IMR-90 (cell line): Measurements from ENCODE around the gene B9D1. TPM values are rescaled to one million over a fixed set of nuclear protein-coding genes. Genes with fewer than 3 reads are reported as not detected.

Experiments used
- ATAC-seq: fragments of 200-7000 bp; cut with Tn5 transposase; 2 replicates; pipeline ENCODE4 v1.9.1; 2020; ENCODE audit warnings: low read depth, mild to moderate bottlenecking, moderate library complexity
- BruUV-seq: library from RNA; stranded (reverse); fragments of 400-500 nt; replicated peaks from 2 replicates; lab custom pipeline; 2021; lab: Mats Ljungman, UMichigan
- CTCF ChIA-PET: fragments of 300-600 bp; formaldehyde crosslinking; extraction: SDS; loops from one replicate; lab custom pipeline; 2021; ENCODE audit warnings: antibody characterized with exemption; lab: Yijun Ruan, JAX
- POLR2A ChIA-PET: fragments of 300-600 bp; sonication (Branson Sonifier 250); formaldehyde crosslinking; loops from one replicate; lab custom pipeline; 2022; ENCODE audit warnings: antibody characterized with exemption; ENCODE audit not compliant: unreplicated experiment; lab: Charles Lee
- DNase-seq: peaks from one replicate; pipeline ENCODE4 v3.0.0; 2013
- H2AFZ ChIP-seq: replicated peaks from 2 replicates; pipeline ENCODE3; 2013; ENCODE audit warnings: low read length, mild to moderate bottlenecking; ENCODE audit not compliant: poor library complexity
- H2AK5ac ChIP-seq: 2 replicates; pipeline ENCODE4 v1.6.1; 2013; ENCODE audit warnings: low read depth, low read length, inconsistent platforms
- H2AK9ac ChIP-seq: replicated peaks from 2 replicates; pipeline ENCODE3; 2013; ENCODE audit warnings: mild to moderate bottlenecking, low read depth, low read length, moderate library complexity; ENCODE audit not compliant: poor library complexity
- H2BK120ac ChIP-seq: 2 replicates; pipeline ENCODE4 v1.6.1; 2013; ENCODE audit warnings: low read depth, low read length, inconsistent platforms
- H2BK15ac ChIP-seq: 3 replicates; pipeline ENCODE4 v1.6.1; 2013; ENCODE audit warnings: low read depth, low read length, inconsistent platforms
- H2BK20ac ChIP-seq: 2 replicates; pipeline ENCODE4 v1.6.1; 2013; ENCODE audit warnings: low read depth, mild to moderate bottlenecking, inconsistent platforms, low read length, moderate library complexity
- H2BK5ac ChIP-seq: 2 replicates; pipeline ENCODE4 v1.6.1; 2013; ENCODE audit warnings: mild to moderate bottlenecking, low read depth, low read length, inconsistent platforms; ENCODE audit not compliant: poor library complexity, severe bottlenecking
- H3K14ac ChIP-seq: replicated peaks from 2 replicates; pipeline ENCODE4 v1.6.1; 2013; ENCODE audit warnings: low read depth, low read length, inconsistent platforms
- H3K18ac ChIP-seq: 2 replicates; pipeline ENCODE4 v1.6.1; 2013; ENCODE audit warnings: low read depth, low read length, control low read depth
- H3K23ac ChIP-seq: 2 replicates; pipeline ENCODE4 v1.6.1; 2013; ENCODE audit warnings: low read depth, low read length, inconsistent platforms
- H3K27ac ChIP-seq: 2 replicates; pipeline ENCODE4 v1.5.1; 2013; ENCODE audit warnings: mild to moderate bottlenecking, control low read depth, low read length; ENCODE audit not compliant: insufficient read depth
- H3K27me3 ChIP-seq: 2 replicates; pipeline ENCODE4 v1.6.1; 2013; ENCODE audit warnings: low read length; ENCODE audit not compliant: control insufficient read depth, insufficient read depth
- H3K36me3 ChIP-seq: 2 replicates; pipeline ENCODE4 v1.6.1; 2013; ENCODE audit warnings: low read length, mixed read lengths; ENCODE audit not compliant: control insufficient read depth, insufficient read depth
- H3K4ac ChIP-seq: 2 replicates; pipeline ENCODE4 v1.6.1; 2013; ENCODE audit warnings: low read depth, low read length, inconsistent platforms
- H3K4me1 ChIP-seq: 2 replicates; pipeline ENCODE4 v1.6.1; 2013; ENCODE audit warnings: low read length, mixed read lengths; ENCODE audit not compliant: control insufficient read depth, insufficient read depth
- H3K4me2 ChIP-seq: 2 replicates; pipeline ENCODE4 v1.6.1; 2013; ENCODE audit warnings: low read depth, mild to moderate bottlenecking, control low read depth, low read length, moderate library complexity
- H3K4me3 ChIP-seq: 2 replicates; pipeline ENCODE4 v1.5.1; 2013; ENCODE audit warnings: low read depth, mild to moderate bottlenecking, control low read depth, low read length, moderate library complexity; ENCODE audit not compliant: insufficient read depth
- H3K56ac ChIP-seq: 2 replicates; pipeline ENCODE4 v1.6.1; 2013; ENCODE audit warnings: low read length, inconsistent platforms; ENCODE audit not compliant: insufficient read depth; ENCODE audit errors: extremely low read depth
- H3K79me1 ChIP-seq, 2 experiments: 2 replicates each; pipeline ENCODE4 v1.6.1; 2013; ENCODE audit warnings: low read length in 2 of 2, inconsistent platforms in 1 of 2, low read depth in 1 of 2
- H3K9ac ChIP-seq: 2 replicates; pipeline ENCODE4 v1.6.1; 2013; ENCODE audit warnings: low read depth, low read length, control low read depth
- H3K9me1 ChIP-seq: 2 replicates; pipeline ENCODE4 v1.6.1; 2013; ENCODE audit warnings: low read length, inconsistent platforms; ENCODE audit not compliant: insufficient read depth
- H3K9me3 ChIP-seq: 2 replicates; pipeline ENCODE4 v1.6.1; 2013; ENCODE audit warnings: low read length; ENCODE audit not compliant: control insufficient read depth, insufficient read depth
- H4K20me1 ChIP-seq: 2 replicates; pipeline ENCODE4 v1.6.1; 2013; ENCODE audit warnings: low read length, inconsistent platforms; ENCODE audit not compliant: insufficient read depth
- H4K5ac ChIP-seq: 2 replicates; pipeline ENCODE4 v1.6.1; 2013; ENCODE audit warnings: mild to moderate bottlenecking, low read depth, low read length, control low read depth
- H4K8ac ChIP-seq, 2 experiments: 2 replicates each; pipeline ENCODE4 v1.6.1; 2013; ENCODE audit warnings: low read depth in 2 of 2, low read length in 2 of 2, control low read depth in 1 of 2, inconsistent platforms in 1 of 2
- H4K91ac ChIP-seq: 2 replicates; pipeline ENCODE4 v1.6.1; 2013; ENCODE audit warnings: low read depth, low read length, inconsistent platforms; ENCODE audit not compliant: insufficient read depth
- BHLHE40 ChIP-seq: fragments of 150-350 bp; IDR thresholded peaks from 2 replicates; pipeline ENCODE4 v1.6.1; 2016; ENCODE audit warnings: mild to moderate bottlenecking, low read depth, low read length
- CEBPB ChIP-seq: IDR thresholded peaks from 2 replicates; pipeline ENCODE4 v1.6.1; 2012; ENCODE audit warnings: low read depth, low read length, improper control_type of control experiment
- CHD1 ChIP-seq: IDR thresholded peaks from 2 replicates; pipeline ENCODE4 v1.6.1; 2012; ENCODE audit warnings: low read depth, low read length, improper control_type of control experiment
- CTCF ChIP-seq: conservative IDR thresholded peaks from 2 replicates; pipeline ENCODE4 v1.5.1; 2012; ENCODE audit warnings: mild to moderate bottlenecking, low read depth, low read length, improper control_type of control experiment
- FOS ChIP-seq: fragments of 150-350 bp; IDR thresholded peaks from 2 replicates; pipeline ENCODE4 v1.6.1; 2016; ENCODE audit warnings: low read depth, low read length
- MAFK ChIP-seq: IDR thresholded peaks from 2 replicates; pipeline ENCODE4 v1.6.1; 2012; ENCODE audit warnings: low read depth, low read length, improper control_type of control experiment
- MXI1 ChIP-seq: IDR thresholded peaks from 2 replicates; pipeline ENCODE4 v1.6.1; 2012; ENCODE audit warnings: low read depth, mild to moderate bottlenecking, low read length, moderate library complexity, borderline replicate concordance
- NFE2L2 ChIP-seq: fragments of 150-350 bp; IDR thresholded peaks from 2 replicates; pipeline ENCODE4 v1.6.1; 2016; ENCODE audit warnings: low read depth, mild to moderate bottlenecking, low read length
- POLR2A ChIP-seq: IDR thresholded peaks from 2 replicates; pipeline ENCODE4 v1.6.1; 2012; ENCODE audit warnings: mild to moderate bottlenecking, low read depth, low read length
- RAD21 ChIP-seq: IDR thresholded peaks from 2 replicates; pipeline ENCODE4 v1.6.1; 2012; ENCODE audit warnings: low read length, improper control_type of control experiment
- RCOR1 ChIP-seq: IDR thresholded peaks from 2 replicates; pipeline ENCODE4 v1.6.1; 2012; ENCODE audit warnings: mild to moderate bottlenecking, low read length, improper control_type of control experiment; ENCODE audit not compliant: insufficient replicate concordance
- RFX5 ChIP-seq: IDR thresholded peaks from 2 replicates; pipeline ENCODE4 v1.8.0; 2012; ENCODE audit warnings: low read depth, mild to moderate bottlenecking, low read length, moderate library complexity
- WGBS, 2 experiments: methylation state at CpG; one replicate each; pipeline versions ENCODE4 v1.1.5 to v1.1.7; 2013; ENCODE audit warnings: missing lambda C conversion rate in 2 of 2; ENCODE audit not compliant: insufficient read length in 1 of 2; ENCODE audit errors: extremely low coverage in 2 of 2; 5-methylcytosine and 5-hydroxymethylcytosine counted together
- dilution Hi-C: fragments of 300-500 bp; cut with HindIII; formaldehyde crosslinking; loops from one replicate; pipeline ENCODE4 v1.14.3; 2018; ENCODE audit warnings: low sequenced_read_pairs; ENCODE audit not compliant: unreplicated experiment
- in situ Hi-C: fragments of 300-500 bp; cut with MboI; formaldehyde crosslinking; loops from 3 replicates; pipeline ENCODE4 v1.14.3; 2019; ENCODE audit warnings: low sequenced_read_pairs, inconsistent platforms, mixed read lengths
- intact Hi-C: fragments of 100-400 bp; cut with micrococcal nuclease; formaldehyde crosslinking; loops from 2 replicates; pipeline ENCODE4 v1.10.0; 2022
- polyA plus RNA-seq, 3 experiments: library from polyadenylated mRNA; depleted of rRNA; stranded (reverse); fragments of >200 nt; gene quantifications; 2 replicates each; pipeline ENCODE4 v1.2.3, GENCODE V29; 2012; ENCODE audit warnings: low replicate concordance in 1 of 3
- total RNA-seq: library from RNA; depleted of rRNA; stranded (reverse); fragments of >200 nt; gene quantifications from 2 replicates; pipeline ENCODE4 v1.2.3, GENCODE V29; 2012
- TF ChIP-seq, protein P1 (sequence below): fragments of 150-350 bp; IDR thresholded peaks from 2 replicates; pipeline ENCODE4 v1.6.1; 2017; ENCODE audit warnings: mild to moderate bottlenecking, antibody characterized with exemption, low read length, low read depth
- TF ChIP-seq, protein P2 (sequence below): fragments of 150-350 bp; IDR thresholded peaks from 2 replicates; pipeline ENCODE4 v1.6.1; 2016; ENCODE audit warnings: low read depth, mild to moderate bottlenecking, low read length, moderate library complexity, borderline replicate concordance

B9D1 gene
- total and polyA plus RNA-seq, 2 of the 4 experiments (the other 2 are of a cell fraction), result 42.5 to 43.8 TPM

GRCh38 chr17:19327031-19327783, 35.3 kb downstream of the B9D1 start:
- peak overlapping the region; percentile 70 for H2BK120ac ChIP-seq
- H3K14ac ChIP-seq, result peak overlapping the region; percentile 18
- H3K18ac ChIP-seq, result peak overlapping the region; percentile 14; the same call in 1 of the 2 replicates
- no peaks in the 10 kb centered on the region for H3K27me3 ChIP-seq
- no CpG with 5 or more reads among the region's 14 CpGs for WGBS, 2 experiments
- dilution Hi-C loops (no loop called here), intact Hi-C loops (no loop called here), in situ Hi-C loops (no loop called here)
- H3K23ac ChIP-seq, result peak overlapping the region; percentile 20; the same call in 1 of the 2 replicates
- CTCF ChIA-PET, result no interaction called here
- H3K56ac ChIP-seq, result 0 out of 2 replicates have a peak overlapping the region, but pooled peaks have one; percentile 23
- H4K8ac ChIP-seq, result peak overlapping the region in 1 of 2 experiments; percentile 67; a peak in 2 of 4 replicates
- peak overlapping the region; percentile 53 for H4K91ac ChIP-seq
- peak overlapping the region; percentile 5; the same call in 1 of the 2 replicates for H4K5ac ChIP-seq
- H2BK15ac ChIP-seq, result 0 out of 3 replicates have a peak overlapping the region, but pooled peaks have one; percentile 27
- peak overlapping the region; percentile 90; the same call in 1 of the 2 replicates for H2AK5ac ChIP-seq
- H2AFZ ChIP-seq, result no peak overlapping the region
- no peak overlapping the region; the same call in 1 of the 2 replicates for H3K27ac ChIP-seq
- no peak overlapping the region for H3K4me3 ChIP-seq
- H3K4ac ChIP-seq, result peak overlapping the region; percentile 55
- H4K20me1 ChIP-seq, result peaks cover 4% of the 10 kb centered on the region; the same call in 1 of the 2 replicates
- peaks cover 24% of the 10 kb centered on the region for H3K9me1 ChIP-seq
- peak overlapping the region; percentile 52 for H2BK5ac ChIP-seq
- H3K4me1 ChIP-seq, result peaks cover 26% of the 10 kb centered on the region
- H2BK20ac ChIP-seq, result peak overlapping the region; percentile 58
- ATAC-seq (peak; percentile 30; the same call in 1 of the 2 replicates), DNase-seq (peak; percentile 80)
- H3K9ac ChIP-seq, result no peak overlapping the region
- peaks cover 4% of the 10 kb centered on the region; the same call in 1 of the 2 replicates for H3K36me3 ChIP-seq
- no TSS peak for BruUV-seq
- no peaks in the 10 kb centered on the region for H3K9me3 ChIP-seq
- POLR2A ChIA-PET, result no interaction called here
- H3K4me2 ChIP-seq, result peak overlapping the region; percentile 14; the same call in 1 of the 2 replicates
- H3K79me1 ChIP-seq, result peaks cover 0 to 18% of the 10 kb centered on the region in 2 experiments; a peak in 3 of 4 replicates
- H2AK9ac ChIP-seq, result no peak overlapping the region
- TF ChIP-seq RFX5 (no peak), CHD1 (no peak), CTCF (no peak), MAFK (no peak), CEBPB (0 out of 2 replicates have a peak, but pooled peaks have one; percentile 39), BHLHE40 (no peak), RCOR1 (no peak), MXI1 (no peak), FOS (0 out of 2 replicates have a peak, but pooled peaks have one; percentile 10), NFE2L2 (no peak), RAD21 (no peak), POLR2A (no peak)
- TF ChIP-seq, protein P1, sequence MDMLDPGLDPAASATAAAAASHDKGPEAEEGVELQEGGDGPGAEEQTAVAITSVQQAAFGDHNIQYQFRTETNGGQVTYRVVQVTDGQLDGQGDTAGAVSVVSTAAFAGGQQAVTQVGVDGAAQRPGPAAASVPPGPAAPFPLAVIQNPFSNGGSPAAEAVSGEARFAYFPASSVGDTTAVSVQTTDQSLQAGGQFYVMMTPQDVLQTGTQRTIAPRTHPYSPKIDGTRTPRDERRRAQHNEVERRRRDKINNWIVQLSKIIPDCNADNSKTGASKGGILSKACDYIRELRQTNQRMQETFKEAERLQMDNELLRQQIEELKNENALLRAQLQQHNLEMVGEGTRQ, result no peak
- TF ChIP-seq, protein P2, sequence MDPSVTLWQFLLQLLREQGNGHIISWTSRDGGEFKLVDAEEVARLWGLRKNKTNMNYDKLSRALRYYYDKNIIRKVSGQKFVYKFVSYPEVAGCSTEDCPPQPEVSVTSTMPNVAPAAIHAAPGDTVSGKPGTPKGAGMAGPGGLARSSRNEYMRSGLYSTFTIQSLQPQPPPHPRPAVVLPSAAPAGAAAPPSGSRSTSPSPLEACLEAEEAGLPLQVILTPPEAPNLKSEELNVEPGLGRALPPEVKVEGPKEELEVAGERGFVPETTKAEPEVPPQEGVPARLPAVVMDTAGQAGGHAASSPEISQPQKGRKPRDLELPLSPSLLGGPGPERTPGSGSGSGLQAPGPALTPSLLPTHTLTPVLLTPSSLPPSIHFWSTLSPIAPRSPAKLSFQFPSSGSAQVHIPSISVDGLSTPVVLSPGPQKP, result no peak
